Type B pancreatic cell (in vitro differentiated cells): ENCODE results near the gene GPX3. TPM values are rescaled to one million over a fixed set of nuclear protein-coding genes. Genes with fewer than 3 reads are reported as not detected.
A peak's percentile ranks its signal among the peaks of the same experiment; 100 is the strongest.

Experiments used
- DNase-seq: peaks from one replicate; pipeline ENCODE4 v3.0.0; 2021; ENCODE audit warnings: mixed read lengths; ENCODE audit not compliant: unreplicated experiment; ENCODE audit errors: extremely low spot score
- H3K27ac Mint-ChIP-seq: 2 replicates; pipeline ENCODE4 v1.8.0; 2021; ENCODE audit warnings: mild to moderate bottlenecking, mixed read lengths
- H3K27me3 Mint-ChIP-seq: 2 replicates; pipeline ENCODE4 v1.8.0; 2021; ENCODE audit warnings: mixed read lengths
- H3K36me3 Mint-ChIP-seq: 2 replicates; pipeline ENCODE4 v1.8.0; 2021; ENCODE audit warnings: mixed read lengths
- H3K4me1 Mint-ChIP-seq: one replicate; pipeline ENCODE4 v1.8.0; 2021; ENCODE audit warnings: mixed read lengths; ENCODE audit not compliant: unreplicated experiment
- H3K4me3 Mint-ChIP-seq: 2 replicates; pipeline ENCODE4 v1.8.0; 2021; ENCODE audit warnings: mild to moderate bottlenecking, mixed read lengths
- H3K9me3 Mint-ChIP-seq: 2 replicates; pipeline ENCODE4 v1.8.0; 2021; ENCODE audit warnings: mixed read lengths
- total RNA-seq: library from RNA; stranded (reverse); gene quantifications from 2 replicates; pipeline ENCODE4 v1.2.1, GENCODE V29; 2021; ENCODE audit warnings: low replicate concordance
- TF ChIP-seq, protein P1 (sequence below): fragments of 200-600 bp; sonication (generic); conservative IDR thresholded peaks from 2 replicates; pipeline ENCODE4 v1.5.0; 2021; ENCODE audit warnings: antibody characterized with exemption, mild to moderate bottlenecking

Gene GPX3
- total RNA-seq, 1 donor from 2014 or later, result 18.4 TPM

GRCh38 chr5:150993422-150993821 is 27.0 kb upstream of the GPX3 start:
- Mint-ChIP-seq H3K27me3 (peaks cover 4% of the 10 kb centered on the region), H3K4me1 (no peaks in the 10 kb centered on the region), H3K36me3 (no peaks in the 10 kb centered on the region), H3K4me3 (no peak overlapping the region), H3K9me3 (peaks cover 3% of the 10 kb centered on the region), H3K27ac (no peak overlapping the region)
- DNase-seq, result no peak
- TF ChIP-seq, protein P1, sequence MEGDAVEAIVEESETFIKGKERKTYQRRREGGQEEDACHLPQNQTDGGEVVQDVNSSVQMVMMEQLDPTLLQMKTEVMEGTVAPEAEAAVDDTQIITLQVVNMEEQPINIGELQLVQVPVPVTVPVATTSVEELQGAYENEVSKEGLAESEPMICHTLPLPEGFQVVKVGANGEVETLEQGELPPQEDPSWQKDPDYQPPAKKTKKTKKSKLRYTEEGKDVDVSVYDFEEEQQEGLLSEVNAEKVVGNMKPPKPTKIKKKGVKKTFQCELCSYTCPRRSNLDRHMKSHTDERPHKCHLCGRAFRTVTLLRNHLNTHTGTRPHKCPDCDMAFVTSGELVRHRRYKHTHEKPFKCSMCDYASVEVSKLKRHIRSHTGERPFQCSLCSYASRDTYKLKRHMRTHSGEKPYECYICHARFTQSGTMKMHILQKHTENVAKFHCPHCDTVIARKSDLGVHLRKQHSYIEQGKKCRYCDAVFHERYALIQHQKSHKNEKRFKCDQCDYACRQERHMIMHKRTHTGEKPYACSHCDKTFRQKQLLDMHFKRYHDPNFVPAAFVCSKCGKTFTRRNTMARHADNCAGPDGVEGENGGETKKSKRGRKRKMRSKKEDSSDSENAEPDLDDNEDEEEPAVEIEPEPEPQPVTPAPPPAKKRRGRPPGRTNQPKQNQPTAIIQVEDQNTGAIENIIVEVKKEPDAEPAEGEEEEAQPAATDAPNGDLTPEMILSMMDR, result no peak

DNA sequence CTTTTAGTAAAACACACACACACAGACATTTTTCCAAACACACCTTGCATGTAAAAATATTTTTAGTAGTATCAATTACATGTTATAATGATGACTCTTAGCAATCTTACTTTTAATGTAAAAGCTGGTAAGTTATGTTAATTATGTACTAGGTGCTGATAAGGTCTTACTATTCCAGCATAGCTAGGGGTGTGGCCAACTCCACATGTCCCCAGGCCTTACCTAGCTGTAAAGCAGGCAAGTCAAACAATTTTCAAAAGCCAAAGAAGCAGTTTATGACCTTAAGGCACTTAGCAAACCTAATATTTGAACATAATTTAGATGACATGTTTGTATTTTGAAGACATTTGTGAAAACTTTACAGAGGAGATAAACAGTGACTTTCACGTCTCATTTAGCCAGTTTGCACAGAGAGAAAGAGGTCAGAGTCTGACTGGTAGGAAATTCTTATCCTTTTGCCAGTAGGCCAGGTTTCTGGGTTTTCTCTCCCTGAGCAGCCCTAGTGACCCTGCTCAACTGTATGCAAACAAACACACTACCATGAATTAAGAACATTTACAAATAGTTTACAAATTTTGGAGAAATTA is 26.5 kb upstream of the GPX3 start:
- H3K27ac Mint-ChIP-seq, result no peak overlapping the region
- no peaks in the 10 kb centered on the region for H3K36me3 Mint-ChIP-seq
- TF ChIP-seq, protein P1, result no peak
- no peak overlapping the region for H3K4me3 Mint-ChIP-seq
- DNase-seq, result no peak
- H3K9me3 Mint-ChIP-seq, result peaks cover 3% of the 10 kb centered on the region
- H3K4me1 Mint-ChIP-seq, result no peaks in the 10 kb centered on the region
- H3K27me3 Mint-ChIP-seq, result peaks cover 4% of the 10 kb centered on the region

GRCh38 chr5:150999704-151000442 is 20.5 kb upstream of the GPX3 start:
- Mint-ChIP-seq H3K4me3 (no peak overlapping the region), H3K36me3 (no peaks in the 10 kb centered on the region), H3K27me3 (peaks cover 3% of the 10 kb centered on the region), H3K4me1 (peaks cover 7% of the 10 kb centered on the region), H3K27ac (no peak overlapping the region), H3K9me3 (no peaks in the 10 kb centered on the region)
- peak; percentile 40 for DNase-seq
- TF ChIP-seq, protein P1, result no peak

GRCh38 chr5:151001436-151001835 is 19.0 kb upstream of the GPX3 start:
- H3K36me3 Mint-ChIP-seq, result no peaks in the 10 kb centered on the region
- H3K27ac Mint-ChIP-seq, result no peak overlapping the region
- no peak overlapping the region for H3K4me3 Mint-ChIP-seq
- peak; percentile 22 for DNase-seq
- TF ChIP-seq, protein P1, result no peak
- no peaks in the 10 kb centered on the region for H3K9me3 Mint-ChIP-seq
- H3K27me3 Mint-ChIP-seq, result peaks cover 3% of the 10 kb centered on the region
- peaks cover 10% of the 10 kb centered on the region for H3K4me1 Mint-ChIP-seq

GRCh38 chr5:151002250-151002649 is 18.1 kb upstream of the GPX3 start:
- Mint-ChIP-seq H3K27me3 (peaks cover 3% of the 10 kb centered on the region), H3K27ac (no peak overlapping the region), H3K4me1 (peaks cover 12% of the 10 kb centered on the region), H3K4me3 (no peak overlapping the region), H3K36me3 (no peaks in the 10 kb centered on the region), H3K9me3 (no peaks in the 10 kb centered on the region)
- TF ChIP-seq, protein P1, result peak; percentile 68
- no peak for DNase-seq
